GM10847 (cell line): ENCODE data around the gene FLT1.

Experiments
- POLR2A ChIP-seq: IDR thresholded peaks from 2 replicates; pipeline ENCODE4 v1.6.1; 2011; ENCODE audit not compliant: insufficient read length; ENCODE audit errors: extremely low read depth

Gene FLT1

GRCh38 chr13:28370448-28370847 is 124.5 kb downstream of the FLT1 start:
- no peak for TF ChIP-seq POLR2A

- no peak for TF ChIP-seq POLR2A
Observed at GRCh38 chr13:28358708-28359107, 136.2 kb downstream of the FLT1 start.

- TF ChIP-seq POLR2A: no peak
Observed at GRCh38 chr13:28357911-28358433, 137.0 kb downstream of the FLT1 start.

- no peak for TF ChIP-seq POLR2A
Observed at GRCh38 chr13:28357247-28357825, 137.6 kb downstream of the FLT1 start.

GRCh38 chr13:28356561-28357021 is 138.3 kb downstream of the FLT1 start:
- no peak for TF ChIP-seq POLR2A

GRCh38 chr13:28355822-28356371 is 139.0 kb downstream of the FLT1 start:
- no peak for TF ChIP-seq POLR2A

GRCh38 chr13:28355046-28355821 is 139.7 kb downstream of the FLT1 start:
- TF ChIP-seq POLR2A: no peak

GRCh38 chr13:28353679-28354078 is 141.2 kb downstream of the FLT1 start:
- no peak for TF ChIP-seq POLR2A

- no peak for TF ChIP-seq POLR2A
Observed at GRCh38 chr13:28349907-28350654, 144.8 kb downstream of the FLT1 start.

GRCh38 chr13:28349371-28349770 is 145.6 kb downstream of the FLT1 start:
- TF ChIP-seq POLR2A: no peak

GRCh38 chr13:28347456-28348371 is 147.2 kb downstream of the FLT1 start:
- TF ChIP-seq POLR2A: no peak

GRCh38 chr13:28346154-28346553 is 148.8 kb downstream of the FLT1 start:
- no peak for TF ChIP-seq POLR2A

- no peak for TF ChIP-seq POLR2A
Observed at GRCh38 chr13:28344163-28344562, 150.8 kb downstream of the FLT1 start.

- TF ChIP-seq POLR2A: no peak
Observed at GRCh38 chr13:28342251-28342650, 152.7 kb downstream of the FLT1 start.
